ENCODE data around the gene KNCN.

DNA sequence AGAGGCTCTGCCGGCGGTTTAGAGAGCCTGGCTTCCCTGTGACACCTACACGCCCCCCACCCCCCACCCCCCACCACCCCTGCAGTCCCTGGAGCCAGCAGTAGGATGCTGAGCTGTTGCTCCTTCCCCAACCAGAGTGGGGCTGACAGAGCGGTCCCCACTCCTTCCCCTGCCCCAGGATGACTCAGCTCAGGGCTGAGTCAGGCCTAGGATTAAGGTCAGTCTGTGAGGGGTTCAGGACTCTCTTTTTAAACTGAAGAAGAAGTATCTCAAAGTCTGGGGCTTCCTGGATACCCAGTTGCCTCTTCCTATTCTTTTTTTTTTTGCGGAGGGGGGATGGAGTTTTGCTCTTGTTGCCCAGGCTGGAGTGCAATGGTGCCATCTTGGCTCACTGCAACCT lies 42.7 kb downstream of the KNCN start:
- TF ChIP-seq, protein P1, sequence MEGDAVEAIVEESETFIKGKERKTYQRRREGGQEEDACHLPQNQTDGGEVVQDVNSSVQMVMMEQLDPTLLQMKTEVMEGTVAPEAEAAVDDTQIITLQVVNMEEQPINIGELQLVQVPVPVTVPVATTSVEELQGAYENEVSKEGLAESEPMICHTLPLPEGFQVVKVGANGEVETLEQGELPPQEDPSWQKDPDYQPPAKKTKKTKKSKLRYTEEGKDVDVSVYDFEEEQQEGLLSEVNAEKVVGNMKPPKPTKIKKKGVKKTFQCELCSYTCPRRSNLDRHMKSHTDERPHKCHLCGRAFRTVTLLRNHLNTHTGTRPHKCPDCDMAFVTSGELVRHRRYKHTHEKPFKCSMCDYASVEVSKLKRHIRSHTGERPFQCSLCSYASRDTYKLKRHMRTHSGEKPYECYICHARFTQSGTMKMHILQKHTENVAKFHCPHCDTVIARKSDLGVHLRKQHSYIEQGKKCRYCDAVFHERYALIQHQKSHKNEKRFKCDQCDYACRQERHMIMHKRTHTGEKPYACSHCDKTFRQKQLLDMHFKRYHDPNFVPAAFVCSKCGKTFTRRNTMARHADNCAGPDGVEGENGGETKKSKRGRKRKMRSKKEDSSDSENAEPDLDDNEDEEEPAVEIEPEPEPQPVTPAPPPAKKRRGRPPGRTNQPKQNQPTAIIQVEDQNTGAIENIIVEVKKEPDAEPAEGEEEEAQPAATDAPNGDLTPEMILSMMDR (IDR thresholded peaks at IDR 0.05; ENCODE audit: low read length) = no peak
- no peak for TF ChIP-seq EZH2phosphoT487 (IDR thresholded peaks at IDR 0.05; ENCODE audit: low read length)
